ENCODE data around the gene PPIG.

GRCh38 chr2:169676357-169676756 lies 92.2 kb downstream of the PPIG start:
- TF ChIP-seq CTCF (IDR thresholded peaks at IDR 0.05; ENCODE audit: low read depth, low read length, missing input control) (no peak), JUND (IDR thresholded peaks at IDR 0.05) (no peak), EGR1 (IDR thresholded peaks at IDR 0.05; ENCODE audit: low read depth in 2 of 2) (no peak), REST (IDR thresholded peaks at IDR 0.05) (no peak), YY1 (IDR thresholded peaks at IDR 0.05) (no peak), RXRA (IDR thresholded peaks at IDR 0.05) (no peak), FOXA1 (IDR thresholded peaks at IDR 0.05) (no peak)
- TF ChIP-seq, protein P1, sequence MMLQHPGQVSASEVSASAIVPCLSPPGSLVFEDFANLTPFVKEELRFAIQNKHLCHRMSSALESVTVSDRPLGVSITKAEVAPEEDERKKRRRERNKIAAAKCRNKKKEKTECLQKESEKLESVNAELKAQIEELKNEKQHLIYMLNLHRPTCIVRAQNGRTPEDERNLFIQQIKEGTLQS (IDR thresholded peaks at IDR 0.05), result no peak
